NT2/D1 (cell line): Measurements from ENCODE around the gene RUNX3.

Experiments used
- YY1 ChIP-seq: IDR thresholded peaks from 2 replicates; pipeline ENCODE4 v1.6.1; 2011; ENCODE audit not compliant: insufficient read length, insufficient read depth
- ZNF274 ChIP-seq: IDR thresholded peaks from 2 replicates; pipeline ENCODE4 v1.6.1; 2011; ENCODE audit warnings: mild to moderate bottlenecking, low read depth, low read length

GRCh38 chr1:24957016-24957807 lies 27.1 kb upstream of the RUNX3 start:
- TF ChIP-seq YY1 (no peak), ZNF274 (no peak)
